ENCODE measurements around the gene ZBTB17. TPM values are rescaled to one million over a fixed set of nuclear protein-coding genes. Genes with fewer than 3 reads are reported as not detected.

Gene ZBTB17
- total RNA-seq, 1 experiment from 2014 or later, result 32.0 TPM

GRCh38 chr1:15966956-15967344 lies 9.0 kb downstream of the ZBTB17 start:
- Mint-ChIP-seq H3K27ac (no peak overlapping the region), H3K4me1 (no peaks in the 10 kb centered on the region), H3K27me3 (ENCODE audit: low read depth) (no peaks in the 10 kb centered on the region), H3K36me3 (peaks cover 33% of the 10 kb centered on the region), H3K9me3 (peaks cover 12% of the 10 kb centered on the region), H3K4me3 (no peak overlapping the region)
- ATAC-seq, result no peak
- ChIA-PET CTCF (interaction anchor here (1.2 kb wide), 1 partner anchor 9 kb away, joined by 4 read pairs; no protein-coding TSS in a partner anchor), POLR2A (no interaction called here)
- DNase-seq (ENCODE audit: low spot score), result no peak
- TF ChIP-seq ZNF121 (CRISPR knock-in tag; IDR thresholded peaks at IDR 0.05) (no peak), HMGA2 (CRISPR knock-in tag; IDR thresholded peaks at IDR 0.05) (no peak), CREB1 (CRISPR knock-in tag; IDR thresholded peaks at IDR 0.05) (no peak), JUN (CRISPR knock-in tag; IDR thresholded peaks at IDR 0.05) (no peak), KAT7 (CRISPR knock-in tag; IDR thresholded peaks at IDR 0.05; ENCODE audit: borderline replicate concordance) (no peak), ZNF396 (CRISPR knock-in tag; IDR thresholded peaks at IDR 0.05; ENCODE audit: borderline replicate concordance) (no peak), ERG (CRISPR knock-in tag; IDR thresholded peaks at IDR 0.05) (no peak), ATF2 (CRISPR knock-in tag; IDR thresholded peaks at IDR 0.05; ENCODE audit: borderline replicate concordance, low read depth) (no peak), JAZF1 (CRISPR knock-in tag; IDR thresholded peaks at IDR 0.05) (no peak), SMAD3 (CRISPR knock-in tag; IDR thresholded peaks at IDR 0.05; ENCODE audit: borderline replicate concordance) (no peak)
- TF ChIP-seq, protein P1, sequence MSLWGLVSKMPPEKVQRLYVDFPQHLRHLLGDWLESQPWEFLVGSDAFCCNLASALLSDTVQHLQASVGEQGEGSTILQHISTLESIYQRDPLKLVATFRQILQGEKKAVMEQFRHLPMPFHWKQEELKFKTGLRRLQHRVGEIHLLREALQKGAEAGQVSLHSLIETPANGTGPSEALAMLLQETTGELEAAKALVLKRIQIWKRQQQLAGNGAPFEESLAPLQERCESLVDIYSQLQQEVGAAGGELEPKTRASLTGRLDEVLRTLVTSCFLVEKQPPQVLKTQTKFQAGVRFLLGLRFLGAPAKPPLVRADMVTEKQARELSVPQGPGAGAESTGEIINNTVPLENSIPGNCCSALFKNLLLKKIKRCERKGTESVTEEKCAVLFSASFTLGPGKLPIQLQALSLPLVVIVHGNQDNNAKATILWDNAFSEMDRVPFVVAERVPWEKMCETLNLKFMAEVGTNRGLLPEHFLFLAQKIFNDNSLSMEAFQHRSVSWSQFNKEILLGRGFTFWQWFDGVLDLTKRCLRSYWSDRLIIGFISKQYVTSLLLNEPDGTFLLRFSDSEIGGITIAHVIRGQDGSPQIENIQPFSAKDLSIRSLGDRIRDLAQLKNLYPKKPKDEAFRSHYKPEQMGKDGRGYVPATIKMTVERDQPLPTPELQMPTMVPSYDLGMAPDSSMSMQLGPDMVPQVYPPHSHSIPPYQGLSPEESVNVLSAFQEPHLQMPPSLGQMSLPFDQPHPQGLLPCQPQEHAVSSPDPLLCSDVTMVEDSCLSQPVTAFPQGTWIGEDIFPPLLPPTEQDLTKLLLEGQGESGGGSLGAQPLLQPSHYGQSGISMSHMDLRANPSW (CRISPR knock-in tag; conservative IDR thresholded peaks at IDR 0.05; ENCODE audit: low read depth), result no peak
- TF ChIP-seq, protein P2, sequence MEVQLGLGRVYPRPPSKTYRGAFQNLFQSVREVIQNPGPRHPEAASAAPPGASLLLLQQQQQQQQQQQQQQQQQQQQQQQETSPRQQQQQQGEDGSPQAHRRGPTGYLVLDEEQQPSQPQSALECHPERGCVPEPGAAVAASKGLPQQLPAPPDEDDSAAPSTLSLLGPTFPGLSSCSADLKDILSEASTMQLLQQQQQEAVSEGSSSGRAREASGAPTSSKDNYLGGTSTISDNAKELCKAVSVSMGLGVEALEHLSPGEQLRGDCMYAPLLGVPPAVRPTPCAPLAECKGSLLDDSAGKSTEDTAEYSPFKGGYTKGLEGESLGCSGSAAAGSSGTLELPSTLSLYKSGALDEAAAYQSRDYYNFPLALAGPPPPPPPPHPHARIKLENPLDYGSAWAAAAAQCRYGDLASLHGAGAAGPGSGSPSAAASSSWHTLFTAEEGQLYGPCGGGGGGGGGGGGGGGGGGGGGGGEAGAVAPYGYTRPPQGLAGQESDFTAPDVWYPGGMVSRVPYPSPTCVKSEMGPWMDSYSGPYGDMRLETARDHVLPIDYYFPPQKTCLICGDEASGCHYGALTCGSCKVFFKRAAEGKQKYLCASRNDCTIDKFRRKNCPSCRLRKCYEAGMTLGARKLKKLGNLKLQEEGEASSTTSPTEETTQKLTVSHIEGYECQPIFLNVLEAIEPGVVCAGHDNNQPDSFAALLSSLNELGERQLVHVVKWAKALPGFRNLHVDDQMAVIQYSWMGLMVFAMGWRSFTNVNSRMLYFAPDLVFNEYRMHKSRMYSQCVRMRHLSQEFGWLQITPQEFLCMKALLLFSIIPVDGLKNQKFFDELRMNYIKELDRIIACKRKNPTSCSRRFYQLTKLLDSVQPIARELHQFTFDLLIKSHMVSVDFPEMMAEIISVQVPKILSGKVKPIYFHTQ (CRISPR knock-in tag; IDR thresholded peaks at IDR 0.05), result no peak
- TF ChIP-seq, protein P3, sequence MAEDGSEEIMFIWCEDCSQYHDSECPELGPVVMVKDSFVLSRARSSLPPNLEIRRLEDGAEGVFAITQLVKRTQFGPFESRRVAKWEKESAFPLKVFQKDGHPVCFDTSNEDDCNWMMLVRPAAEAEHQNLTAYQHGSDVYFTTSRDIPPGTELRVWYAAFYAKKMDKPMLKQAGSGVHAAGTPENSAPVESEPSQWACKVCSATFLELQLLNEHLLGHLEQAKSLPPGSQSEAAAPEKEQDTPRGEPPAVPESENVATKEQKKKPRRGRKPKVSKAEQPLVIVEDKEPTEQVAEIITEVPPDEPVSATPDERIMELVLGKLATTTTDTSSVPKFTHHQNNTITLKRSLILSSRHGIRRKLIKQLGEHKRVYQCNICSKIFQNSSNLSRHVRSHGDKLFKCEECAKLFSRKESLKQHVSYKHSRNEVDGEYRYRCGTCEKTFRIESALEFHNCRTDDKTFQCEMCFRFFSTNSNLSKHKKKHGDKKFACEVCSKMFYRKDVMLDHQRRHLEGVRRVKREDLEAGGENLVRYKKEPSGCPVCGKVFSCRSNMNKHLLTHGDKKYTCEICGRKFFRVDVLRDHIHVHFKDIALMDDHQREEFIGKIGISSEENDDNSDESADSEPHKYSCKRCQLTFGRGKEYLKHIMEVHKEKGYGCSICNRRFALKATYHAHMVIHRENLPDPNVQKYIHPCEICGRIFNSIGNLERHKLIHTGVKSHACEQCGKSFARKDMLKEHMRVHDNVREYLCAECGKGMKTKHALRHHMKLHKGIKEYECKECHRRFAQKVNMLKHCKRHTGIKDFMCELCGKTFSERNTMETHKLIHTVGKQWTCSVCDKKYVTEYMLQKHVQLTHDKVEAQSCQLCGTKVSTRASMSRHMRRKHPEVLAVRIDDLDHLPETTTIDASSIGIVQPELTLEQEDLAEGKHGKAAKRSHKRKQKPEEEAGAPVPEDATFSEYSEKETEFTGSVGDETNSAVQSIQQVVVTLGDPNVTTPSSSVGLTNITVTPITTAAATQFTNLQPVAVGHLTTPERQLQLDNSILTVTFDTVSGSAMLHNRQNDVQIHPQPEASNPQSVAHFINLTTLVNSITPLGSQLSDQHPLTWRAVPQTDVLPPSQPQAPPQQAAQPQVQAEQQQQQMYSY (CRISPR knock-in tag; IDR thresholded peaks at IDR 0.05), result no peak

Measured in WTC11 (cell line).